ENCODE data around the gene PTGDR2. TPM values are rescaled to one million over a fixed set of nuclear protein-coding genes. Genes with fewer than 3 reads are reported as not detected.

PTGDR2 gene
- total RNA-seq, 2 experiments from 2014 or later = 0.19 TPM; not detected in 1

- Histone ChIP-seq H2AFZ (ENCODE audit: low read length) (no peak overlapping the region), H4K20me1 (ENCODE audit: insufficient read depth, low read length) (no peaks in the 10 kb centered on the region), H3K79me2 (ENCODE audit: insufficient read depth, low read depth, low read length) (no peaks in the 10 kb centered on the region), H3K36me3 (ENCODE audit: insufficient read depth, low read length) (no peaks in the 10 kb centered on the region), H3K9me2 (ENCODE audit: insufficient read depth, low read length) (no peaks in the 10 kb centered on the region), H3K4me1 (ENCODE audit: insufficient read depth, low read length, poor library complexity, severe bottlenecking) (no peaks in the 10 kb centered on the region), H3K4me2 (ENCODE audit: low read length) (no peak overlapping the region), H3K4me3 (ENCODE audit: low read depth, low read length, poor library complexity, severe bottlenecking) (no peak overlapping the region), H3K27ac (ENCODE audit: low read depth, low read length, poor library complexity, severe bottlenecking) (no peak overlapping the region), H3K9me3 (ENCODE audit: low read length) (no peaks in the 10 kb centered on the region)
- ChIA-PET POLR2A (interaction anchor here (0.7 kb wide), 1 partner anchor 151 kb away, joined by 3 read pairs; no protein-coding TSS in a partner anchor), CTCF (ENCODE audit: unreplicated experiment) (interaction anchor here (1.1 kb wide), 1 partner anchor 16 kb away, joined by 3 read pairs; no protein-coding TSS in a partner anchor)
- BruUV-seq (replicated peaks) = no TSS peak
- TF ChIP-seq EZH2phosphoT487 (IDR thresholded peaks at IDR 0.05; ENCODE audit: borderline replicate concordance, low read depth, low read length) = no peak
- no peak for TF ChIP-seq CTCF (conservative IDR thresholded peaks at IDR 0.05; ENCODE audit: low read length)
- no peak for DNase-seq (ENCODE audit: low spot score)
- intact Hi-C loops (cut with micrococcal nuclease; ENCODE audit: unreplicated experiment) = no loop called here
Observed at GRCh38 chr11:60871378-60872061, 15.8 kb upstream of the PTGDR2 start.

GRCh38 chr11:60870733-60871377 is 15.1 kb upstream of the PTGDR2 start:
- H3K27ac ChIP-seq (ENCODE audit: low read depth, low read length, poor library complexity, severe bottlenecking) = no peak overlapping the region
- no peaks in the 10 kb centered on the region for H3K9me3 ChIP-seq (ENCODE audit: low read length)
- intact Hi-C loops (cut with micrococcal nuclease; ENCODE audit: unreplicated experiment) = no loop called here
- DNase-seq (ENCODE audit: low spot score) = no peak
- ChIA-PET CTCF (ENCODE audit: unreplicated experiment) (interaction anchor here (1.1 kb wide), 1 partner anchor 17 kb away, joined by 3 read pairs; no protein-coding TSS in a partner anchor), POLR2A (interaction anchor here (0.7 kb wide), 1 partner anchor 150 kb away, joined by 3 read pairs; no protein-coding TSS in a partner anchor)
- H3K9me2 ChIP-seq (ENCODE audit: insufficient read depth, low read length) = no peaks in the 10 kb centered on the region
- H3K4me2 ChIP-seq (ENCODE audit: low read length) = no peak overlapping the region
- H4K20me1 ChIP-seq (ENCODE audit: insufficient read depth, low read length) = no peaks in the 10 kb centered on the region
- H3K4me3 ChIP-seq (ENCODE audit: low read depth, low read length, poor library complexity, severe bottlenecking) = no peak overlapping the region
- TF ChIP-seq EZH2phosphoT487 (IDR thresholded peaks at IDR 0.05; ENCODE audit: borderline replicate concordance, low read depth, low read length) = no peak
- TF ChIP-seq CTCF (conservative IDR thresholded peaks at IDR 0.05; ENCODE audit: low read length) = no peak
- H3K79me2 ChIP-seq (ENCODE audit: insufficient read depth, low read depth, low read length) = no peaks in the 10 kb centered on the region
- no peaks in the 10 kb centered on the region for H3K4me1 ChIP-seq (ENCODE audit: insufficient read depth, low read length, poor library complexity, severe bottlenecking)
- no TSS peak for BruUV-seq (replicated peaks)
- H2AFZ ChIP-seq (ENCODE audit: low read length) = no peak overlapping the region
- H3K36me3 ChIP-seq (ENCODE audit: insufficient read depth, low read length) = no peaks in the 10 kb centered on the region

GRCh38 chr11:60870276-60870675 is 14.5 kb upstream of the PTGDR2 start:
- BruUV-seq (replicated peaks) = no TSS peak
- Histone ChIP-seq H3K4me1 (ENCODE audit: insufficient read depth, low read length, poor library complexity, severe bottlenecking) (no peaks in the 10 kb centered on the region), H3K4me2 (ENCODE audit: low read length) (no peak overlapping the region), H2AFZ (ENCODE audit: low read length) (no peak overlapping the region), H3K27ac (ENCODE audit: low read depth, low read length, poor library complexity, severe bottlenecking) (no peak overlapping the region), H3K36me3 (ENCODE audit: insufficient read depth, low read length) (no peaks in the 10 kb centered on the region), H3K4me3 (ENCODE audit: low read depth, low read length, poor library complexity, severe bottlenecking) (no peak overlapping the region), H3K79me2 (ENCODE audit: insufficient read depth, low read depth, low read length) (no peaks in the 10 kb centered on the region), H3K9me2 (ENCODE audit: insufficient read depth, low read length) (no peaks in the 10 kb centered on the region), H3K9me3 (ENCODE audit: low read length) (no peaks in the 10 kb centered on the region), H4K20me1 (ENCODE audit: insufficient read depth, low read length) (no peaks in the 10 kb centered on the region)
- POLR2A ChIA-PET = no interaction called here
- DNase-seq (ENCODE audit: low spot score) = peak; percentile 24
- no peak for TF ChIP-seq EZH2phosphoT487 (IDR thresholded peaks at IDR 0.05; ENCODE audit: borderline replicate concordance, low read depth, low read length)
- no peak for TF ChIP-seq CTCF (conservative IDR thresholded peaks at IDR 0.05; ENCODE audit: low read length)
- intact Hi-C loops (cut with micrococcal nuclease; ENCODE audit: unreplicated experiment) = no loop called here
- CTCF ChIA-PET (ENCODE audit: unreplicated experiment) = no interaction called here
